HEK293 (cell line): ENCODE data around the gene KIAA0825.

Experiments used
- CTCF ChIA-PET: fragments of 350-600 bp; formaldehyde crosslinking; extraction: SDS; loops from one replicate; lab custom pipeline; 2021; ENCODE audit warnings: antibody characterized with exemption; lab: Yijun Ruan, JAX
- POLR2A ChIA-PET: fragments of 300-600 bp; formaldehyde crosslinking; extraction: SDS; loops from one replicate; lab custom pipeline; 2020; ENCODE audit warnings: antibody characterized with exemption, inconsistent platforms; lab: Yijun Ruan, JAX
- H3K27ac ChIP-seq: fragments of 200-500 bp; sonication (Bioruptor generic); 2 replicates; pipeline ENCODE4 v1.5.1; 2014; ENCODE audit warnings: low read depth, low read length, control low read depth, inconsistent platforms; ENCODE audit errors: extremely low read depth
- H3K36me3 ChIP-seq, 2 experiments: fragments of 200-500 bp in 1 of 2; sonication (Bioruptor generic) in 1 of 2; 1 replicate in 1 of 2; 2 replicates in 1 of 2; pipeline ENCODE4 v1.5.1; 2014 to 2017; ENCODE audit warnings: inconsistent platforms in 2 of 2, low read length in 2 of 2; ENCODE audit not compliant: control insufficient read depth in 2 of 2, insufficient read depth in 1 of 2
- H3K4me1 ChIP-seq: fragments of 200-500 bp; sonication (Bioruptor generic); 2 replicates; pipeline ENCODE4 v1.5.1; 2014; ENCODE audit warnings: mild to moderate bottlenecking, low read length, inconsistent platforms; ENCODE audit not compliant: control insufficient read depth, insufficient read depth
- H3K4me3 ChIP-seq: 2 replicates; pipeline ENCODE4 v1.5.1; 2011; ENCODE audit warnings: low read depth, mild to moderate bottlenecking, control low read depth, low read length, moderate library complexity
- H3K9me3 ChIP-seq: fragments of 200-500 bp; sonication (Bioruptor generic); 2 replicates; pipeline ENCODE4 v1.5.1; 2014; ENCODE audit warnings: low read depth, low read length, inconsistent platforms; ENCODE audit not compliant: control insufficient read depth, insufficient read depth
- ATF2 ChIP-seq: fragments of 450-650 bp; formaldehyde crosslinking; IDR thresholded peaks from 2 replicates; pipeline ENCODE4 v1.5.1; 2016; ENCODE audit warnings: missing biosample characterization, missing genetic modification characterization, low read depth
- GLI2 ChIP-seq: fragments of 450-650 bp; formaldehyde crosslinking; IDR thresholded peaks from 2 replicates; pipeline ENCODE4; 2017; ENCODE audit warnings: missing biosample characterization, missing genetic modification characterization, low read depth, borderline replicate concordance
- GLI4 ChIP-seq: fragments of 450-650 bp; formaldehyde crosslinking; IDR thresholded peaks from 2 replicates; pipeline ENCODE4 v1.5.1; 2016; ENCODE audit warnings: missing biosample characterization, missing genetic modification characterization
- HOXD13 ChIP-seq: sonication (generic); formaldehyde crosslinking; IDR thresholded peaks from 2 replicates; pipeline ENCODE4 v1.8.0; 2022; ENCODE audit warnings: missing genetic modification reagents, borderline replicate concordance
- KLF8 ChIP-seq: fragments of 450-650 bp; formaldehyde crosslinking; IDR thresholded peaks from 2 replicates; pipeline ENCODE4 v1.5.1; 2016; ENCODE audit warnings: missing biosample characterization, missing genetic modification characterization
- PRDM1 ChIP-seq: fragments of 450-650 bp; formaldehyde crosslinking; IDR thresholded peaks from 2 replicates; pipeline ENCODE4; 2016; ENCODE audit warnings: missing biosample characterization, missing genetic modification characterization
- REPIN1 ChIP-seq: fragments of 450-650 bp; formaldehyde crosslinking; IDR thresholded peaks from 2 replicates; pipeline ENCODE4 v1.5.1; 2017; ENCODE audit warnings: missing biosample characterization, missing genetic modification characterization, low read depth
- TCF7L2 ChIP-seq: IDR thresholded peaks from 2 replicates; pipeline ENCODE4 v1.6.1; 2011; ENCODE audit warnings: low read depth, mild to moderate bottlenecking, inconsistent platforms, low read length, moderate library complexity, borderline replicate concordance
- TRIM28 ChIP-seq: IDR thresholded peaks from 2 replicates; pipeline ENCODE4 v1.6.1; 2011; ENCODE audit warnings: low read length, control low read depth, borderline replicate concordance
- YY2 ChIP-seq: fragments of 450-650 bp; formaldehyde crosslinking; IDR thresholded peaks from 2 replicates; pipeline ENCODE4 v1.5.1; 2016; ENCODE audit warnings: missing biosample characterization, missing genetic modification characterization
- ZFP69B ChIP-seq: fragments of 450-650 bp; formaldehyde crosslinking; IDR thresholded peaks from 2 replicates; pipeline ENCODE4 v1.5.1; 2016; ENCODE audit warnings: missing biosample characterization, missing genetic modification characterization
- ZNF10 ChIP-seq: fragments of 450-650 bp; formaldehyde crosslinking; IDR thresholded peaks from 2 replicates; pipeline ENCODE4 v1.5.1; 2017; ENCODE audit warnings: missing biosample characterization, missing genetic modification characterization
- ZNF112 ChIP-seq: fragments of 450-650 bp; formaldehyde crosslinking; IDR thresholded peaks from 2 replicates; pipeline ENCODE4 v1.5.0; 2017; ENCODE audit warnings: missing biosample characterization, missing genetic modification characterization
- ZNF132 ChIP-seq: fragments of 450-650 bp; formaldehyde crosslinking; IDR thresholded peaks from 2 replicates; pipeline ENCODE4 v1.5.1; 2017; ENCODE audit warnings: missing biosample characterization, missing genetic modification characterization, borderline replicate concordance
- ZNF19 ChIP-seq: fragments of 450-650 bp; formaldehyde crosslinking; IDR thresholded peaks from 2 replicates; pipeline ENCODE4; 2016; ENCODE audit warnings: missing biosample characterization, missing genetic modification characterization, low read depth
- ZNF341 ChIP-seq: fragments of 450-650 bp; formaldehyde crosslinking; IDR thresholded peaks from 2 replicates; pipeline ENCODE4; 2016; ENCODE audit warnings: low read depth, missing biosample characterization, missing genetic modification characterization
- ZNF366 ChIP-seq: fragments of 450-650 bp; formaldehyde crosslinking; conservative IDR thresholded peaks from 2 replicates; pipeline ENCODE4 v1.5.1; 2016; ENCODE audit warnings: missing biosample characterization, missing genetic modification characterization
- ZNF404 ChIP-seq: fragments of 450-650 bp; formaldehyde crosslinking; IDR thresholded peaks from 2 replicates; pipeline ENCODE4 v1.5.1; 2017; ENCODE audit warnings: missing biosample characterization, missing genetic modification characterization
- ZNF426 ChIP-seq: fragments of 450-650 bp; formaldehyde crosslinking; IDR thresholded peaks from 2 replicates; pipeline ENCODE4 v1.5.1; 2017; ENCODE audit warnings: missing biosample characterization, missing genetic modification characterization, mild to moderate bottlenecking, inconsistent platforms, moderate library complexity
- ZNF510 ChIP-seq: fragments of 450-650 bp; formaldehyde crosslinking; IDR thresholded peaks from 2 replicates; pipeline ENCODE4 v1.5.1; 2018; ENCODE audit warnings: mild to moderate bottlenecking, missing genetic modification characterization, missing biosample characterization; ENCODE audit not compliant: insufficient replicate concordance
- ZNF530 ChIP-seq: fragments of 450-650 bp; formaldehyde crosslinking; IDR thresholded peaks from 2 replicates; pipeline ENCODE4 v1.5.1; 2016; ENCODE audit warnings: low read depth, missing biosample characterization, missing genetic modification characterization
- ZNF544 ChIP-seq: fragments of 450-650 bp; formaldehyde crosslinking; IDR thresholded peaks from 2 replicates; pipeline ENCODE4 v1.5.0; 2017; ENCODE audit warnings: missing biosample characterization, missing genetic modification characterization
- ZNF549 ChIP-seq: fragments of 450-650 bp; IDR thresholded peaks from 2 replicates; pipeline ENCODE4 v1.5.1; 2018; ENCODE audit warnings: missing biosample characterization, missing genetic modification characterization, mild to moderate bottlenecking, inconsistent platforms, moderate library complexity
- ZNF560 ChIP-seq: fragments of 450-650 bp; formaldehyde crosslinking; IDR thresholded peaks from 2 replicates; pipeline ENCODE4 v1.5.1; 2017; ENCODE audit warnings: missing biosample characterization, missing genetic modification characterization, borderline replicate concordance
- TF ChIP-seq, protein P1 (sequence below): fragments of 450-650 bp; formaldehyde crosslinking; IDR thresholded peaks from 2 replicates; pipeline ENCODE4 v1.5.1; 2017; ENCODE audit warnings: missing biosample characterization, mild to moderate bottlenecking, missing genetic modification characterization, moderate library complexity
- TF ChIP-seq, protein P2 (sequence below): fragments of 450-650 bp; formaldehyde crosslinking; IDR thresholded peaks from 2 replicates; pipeline ENCODE4 v1.5.1; 2016; ENCODE audit warnings: missing biosample characterization, missing genetic modification characterization
- TF ChIP-seq, protein P3 (sequence below): fragments of 450-650 bp; formaldehyde crosslinking; IDR thresholded peaks from 2 replicates; pipeline ENCODE4 v1.5.1; 2016; ENCODE audit warnings: missing biosample characterization, missing genetic modification characterization

The KIAA0825 gene

DNA sequence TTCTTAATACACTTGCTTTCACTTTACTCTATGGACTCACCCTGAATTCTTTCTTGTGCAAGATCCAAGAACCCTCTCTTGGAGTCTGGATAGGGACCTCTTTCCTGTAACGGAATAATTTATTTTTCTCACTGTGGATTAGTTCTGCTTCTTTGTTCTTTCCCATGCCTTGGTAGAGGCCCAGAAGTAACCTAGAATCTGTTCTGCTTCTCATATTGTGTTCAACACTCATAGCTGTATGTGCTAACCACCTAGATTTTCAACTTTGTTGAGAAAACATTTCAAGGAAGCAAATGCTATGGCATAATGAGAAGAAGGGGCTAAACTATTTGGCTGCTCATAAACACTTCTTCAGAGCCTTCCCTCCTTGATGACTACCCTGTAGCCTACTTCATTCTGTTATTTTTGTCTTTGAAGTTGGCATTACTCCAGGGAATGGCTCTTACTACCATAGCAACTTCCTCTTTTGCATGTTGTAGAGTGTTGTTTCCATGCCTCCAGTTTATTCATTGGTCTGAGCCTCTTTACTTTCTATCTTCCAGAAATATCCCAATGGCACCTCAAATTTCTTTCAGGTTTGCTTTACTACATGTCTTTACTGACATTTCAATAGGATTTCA, 74.3 kb downstream of the KIAA0825 start:
- no peak overlapping the region for H3K4me3 ChIP-seq
- POLR2A ChIA-PET: no interaction called here
- no peaks in the 10 kb centered on the region for H3K4me1 ChIP-seq
- TF ChIP-seq, protein P1, sequence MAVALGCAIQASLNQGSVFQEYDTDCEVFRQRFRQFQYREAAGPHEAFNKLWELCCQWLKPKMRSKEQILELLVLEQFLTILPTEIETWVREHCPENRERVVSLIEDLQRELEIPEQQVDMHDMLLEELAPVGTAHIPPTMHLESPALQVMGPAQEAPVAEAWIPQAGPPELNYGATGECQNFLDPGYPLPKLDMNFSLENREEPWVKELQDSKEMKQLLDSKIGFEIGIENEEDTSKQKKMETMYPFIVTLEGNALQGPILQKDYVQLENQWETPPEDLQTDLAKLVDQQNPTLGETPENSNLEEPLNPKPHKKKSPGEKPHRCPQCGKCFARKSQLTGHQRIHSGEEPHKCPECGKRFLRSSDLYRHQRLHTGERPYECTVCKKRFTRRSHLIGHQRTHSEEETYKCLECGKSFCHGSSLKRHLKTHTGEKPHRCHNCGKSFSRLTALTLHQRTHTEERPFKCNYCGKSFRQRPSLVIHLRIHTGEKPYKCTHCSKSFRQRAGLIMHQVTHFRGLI (tag by site-specific recombination): no peak
- TF ChIP-seq ZNF404 (tag by site-specific recombination): no peak
- TF ChIP-seq GLI2: no peak
- TF ChIP-seq, protein P2, sequence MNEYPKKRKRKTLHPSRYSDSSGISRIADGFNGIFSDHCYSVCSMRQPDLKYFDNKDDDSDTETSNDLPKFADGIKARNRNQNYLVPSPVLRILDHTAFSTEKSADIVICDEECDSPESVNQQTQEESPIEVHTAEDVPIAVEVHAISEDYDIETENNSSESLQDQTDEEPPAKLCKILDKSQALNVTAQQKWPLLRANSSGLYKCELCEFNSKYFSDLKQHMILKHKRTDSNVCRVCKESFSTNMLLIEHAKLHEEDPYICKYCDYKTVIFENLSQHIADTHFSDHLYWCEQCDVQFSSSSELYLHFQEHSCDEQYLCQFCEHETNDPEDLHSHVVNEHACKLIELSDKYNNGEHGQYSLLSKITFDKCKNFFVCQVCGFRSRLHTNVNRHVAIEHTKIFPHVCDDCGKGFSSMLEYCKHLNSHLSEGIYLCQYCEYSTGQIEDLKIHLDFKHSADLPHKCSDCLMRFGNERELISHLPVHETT (tag by site-specific recombination): no peak
- no peak for TF ChIP-seq ZNF560 (tag by site-specific recombination)
- no peak for TF ChIP-seq ZNF426 (tag by site-specific recombination)
- no peak for TF ChIP-seq YY2 (tag by site-specific recombination)
- TF ChIP-seq PRDM1 (tag by site-specific recombination): no peak
- no peak for TF ChIP-seq ZNF19 (tag by site-specific recombination)
- TF ChIP-seq HOXD13 (CRISPR knock-in tag): no peak
- no peak for TF ChIP-seq TCF7L2
- TF ChIP-seq GLI4 (tag by site-specific recombination): no peak
- TF ChIP-seq ZFP69B (tag by site-specific recombination): no peak
- no peak for TF ChIP-seq ZNF112 (tag by site-specific recombination)
- no peak for TF ChIP-seq ZNF549
- no peak for TF ChIP-seq ZNF132 (tag by site-specific recombination)
- no peak for TF ChIP-seq ZNF530 (tag by site-specific recombination)
- TF ChIP-seq, all 188 proteins: peak for 0
- Histone ChIP-seq H3K36me3 (no peaks in the 10 kb centered on the region), H3K27ac (no peak overlapping the region), H3K9me3 (no peaks in the 10 kb centered on the region; the same call in 1 of the 2 replicates)
- CTCF ChIA-PET: no interaction called here

- H3K4me3 ChIP-seq: no peak overlapping the region
- ChIA-PET POLR2A (no interaction called here), CTCF (no interaction called here)
- H3K9me3 ChIP-seq: no peaks in the 10 kb centered on the region; the same call in 1 of the 2 replicates
- H3K36me3 ChIP-seq: no peaks in the 10 kb centered on the region
- H3K27ac ChIP-seq: no peak overlapping the region
- no peaks in the 10 kb centered on the region for H3K4me1 ChIP-seq
- TF ChIP-seq GLI4 (tag by site-specific recombination) (no peak), REPIN1 (tag by site-specific recombination) (no peak), ZNF510 (tag by site-specific recombination) (peak; percentile 10), ZNF549 (peak; percentile 57; the same call in 1 of the 2 replicates), KLF8 (no peak), ZNF544 (tag by site-specific recombination) (no peak), ZNF10 (no peak), ATF2 (tag by site-specific recombination) (no peak), TRIM28 (peak; percentile 99), ZNF341 (tag by site-specific recombination) (no peak), ZNF366 (no peak)
- TF ChIP-seq, protein P3, sequence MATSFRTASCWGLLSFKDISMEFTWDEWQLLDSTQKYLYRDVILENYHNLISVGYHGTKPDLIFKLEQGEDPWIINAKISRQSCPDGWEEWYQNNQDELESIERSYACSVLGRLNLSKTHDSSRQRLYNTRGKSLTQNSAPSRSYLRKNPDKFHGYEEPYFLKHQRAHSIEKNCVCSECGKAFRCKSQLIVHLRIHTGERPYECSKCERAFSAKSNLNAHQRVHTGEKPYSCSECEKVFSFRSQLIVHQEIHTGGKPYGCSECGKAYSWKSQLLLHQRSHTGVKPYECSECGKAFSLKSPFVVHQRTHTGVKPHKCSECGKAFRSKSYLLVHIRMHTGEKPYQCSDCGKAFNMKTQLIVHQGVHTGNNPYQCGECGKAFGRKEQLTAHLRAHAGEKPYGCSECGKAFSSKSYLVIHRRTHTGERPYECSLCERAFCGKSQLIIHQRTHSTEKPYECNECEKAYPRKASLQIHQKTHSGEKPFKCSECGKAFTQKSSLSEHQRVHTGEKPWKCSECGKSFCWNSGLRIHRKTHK: no peak
- TF ChIP-seq, protein P1 (tag by site-specific recombination): no peak
Observed at GRCh38 chr5:94540856-94541494, 77.4 kb downstream of the KIAA0825 start.
